Transverse colon (tissue), 4 donors: Measurements from ENCODE around the gene TEX29. TPM values are rescaled to one million over a fixed set of nuclear protein-coding genes. Genes with fewer than 3 reads are reported as not detected.

Experiments
- DNase-seq: peaks from one replicate; pipeline ENCODE4 v3.0.0-alpha.2; 2019
- H3K27ac ChIP-seq, 4 donors: fragments of 200-600 bp; sonication (generic); 2 replicates each; pipeline ENCODE4 v1.5.1; 2016 to 2018; ENCODE audit warnings: inconsistent platforms in 4 of 4
- H3K27me3 ChIP-seq: fragments of 200-600 bp; sonication (generic); 2 replicates; pipeline ENCODE4 v1.5.1; 2017; ENCODE audit warnings: inconsistent platforms
- H3K36me3 ChIP-seq, 4 donors: fragments of 200-600 bp; sonication (generic); 2 replicates each; pipeline ENCODE4 v1.5.1; 2017 to 2019; ENCODE audit warnings: inconsistent platforms in 4 of 4
- H3K4me1 ChIP-seq, 4 donors: fragments of 200-600 bp; sonication (generic); 2 replicates each; pipeline ENCODE4 v1.5.1; 2017 to 2020; ENCODE audit warnings: inconsistent platforms in 4 of 4
- H3K4me3 ChIP-seq, 4 donors: fragments of 200-600 bp; sonication (generic); 1 replicate in 1 of 4; 2 replicates in 3 of 4; pipeline versions ENCODE4 v1.5.1 to v1.6.1; 2017 to 2019; ENCODE audit warnings: inconsistent platforms in 4 of 4
- H3K9me3 ChIP-seq, 2 donors: fragments of 200-600 bp; sonication (generic); 2 replicates each; pipeline ENCODE4 v1.5.1; 2017 to 2019; ENCODE audit warnings: inconsistent platforms in 2 of 2
- EP300 ChIP-seq: sonication (generic); formaldehyde crosslinking; IDR thresholded peaks from one replicate; pipeline ENCODE4 v1.6.1; 2017; ENCODE audit warnings: antibody characterized with exemption, low read depth
- POLR2A ChIP-seq: fragments of 450-650 bp; IDR thresholded peaks from one replicate; pipeline ENCODE4 v1.6.1; 2016; ENCODE audit warnings: antibody characterized with exemption, mild to moderate bottlenecking, moderate library complexity
- POLR2AphosphoS5 ChIP-seq, 3 donors: sonication (generic); formaldehyde crosslinking; IDR thresholded peaks; one replicate each; pipeline ENCODE4 v1.6.1; 2016; ENCODE audit warnings: antibody characterized with exemption in 3 of 3
- WGBS, 2 donors: methylation state at CpG; one replicate each; pipeline ENCODE4 v1.1.5; 2018; ENCODE audit warnings: low coverage in 1 of 2; 5-methylcytosine and 5-hydroxymethylcytosine counted together
- in situ Hi-C, 4 donors: fragments of 200-750 bp; cut with MboI; loops; one replicate each; pipeline versions ENCODE4 v1.15.0 to v1.15.1; 2017; ENCODE audit warnings: low sequenced_read_pairs in 3 of 4, low pct_ligation_motif_present in 1 of 4, low pct_unique_long_range_greater_than_20kb in 1 of 4
- intact Hi-C: fragments of 100-400 bp; cut with DNase I; formaldehyde crosslinking; loops from one replicate; pipeline ENCODE4 v1.15.1; 2023; ENCODE audit warnings: low total_unique reads
- total RNA-seq, 4 donors: library from RNA; depleted of rRNA; stranded (reverse); fragments of >200 nt; gene quantifications; one replicate each; pipeline ENCODE4 v1.1.0, GENCODE V29; 2016
- TF ChIP-seq, protein P1 (sequence below), 5 experiments: fragments of 200-600 bp in 3 of 5; fragments of 450-650 bp in 2 of 5; sonication (generic) in 3 of 5; IDR thresholded peaks; 1 replicate in 2 of 5; 2 replicates in 3 of 5; pipeline ENCODE4 v1.5.1; 2016 to 2017; ENCODE audit warnings: antibody characterized with exemption in 5 of 5, inconsistent platforms in 3 of 5, mild to moderate bottlenecking in 2 of 5, moderate library complexity in 1 of 5

The TEX29 gene
- total RNA-seq, 4 donors from 2014 or later, result not detected

DNA sequence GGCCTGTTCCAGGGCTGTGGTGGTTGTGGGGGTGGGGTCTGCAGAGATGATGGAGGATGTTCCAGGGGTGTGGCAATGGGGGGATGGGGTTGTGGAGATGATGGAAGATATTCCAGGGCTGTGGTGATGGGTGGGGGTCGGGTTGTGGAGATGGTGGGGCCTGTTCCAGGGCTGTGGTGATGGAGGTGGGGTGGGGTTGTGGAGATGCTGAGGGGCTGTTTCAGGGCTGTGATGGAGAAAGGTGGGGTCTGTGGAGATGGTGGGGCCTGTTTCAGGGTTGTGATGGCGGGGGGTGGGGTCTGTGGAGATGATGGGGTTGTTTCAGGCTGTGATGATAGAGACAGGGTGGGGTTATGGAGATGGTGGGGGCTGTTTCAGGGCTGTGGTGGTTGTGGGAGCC lies 62.0 kb downstream of the TEX29 start:
- no peaks in the 10 kb centered on the region for H3K4me1 ChIP-seq
- 25% methylated on average over 2 of the region's 2 CpGs; no CpG with 5 or more reads in 1 of the 2 donors for WGBS, 2 donors
- intact Hi-C loops (no loop called here), in situ Hi-C loops (no loop called here)
- no peaks in the 10 kb centered on the region for H3K27me3 ChIP-seq
- no peaks in the 10 kb centered on the region for H3K36me3 ChIP-seq
- TF ChIP-seq POLR2A, result no peak
- no peak for TF ChIP-seq POLR2AphosphoS5 (IDR thresholded peaks at IDR 0.05)
- TF ChIP-seq, protein P1, sequence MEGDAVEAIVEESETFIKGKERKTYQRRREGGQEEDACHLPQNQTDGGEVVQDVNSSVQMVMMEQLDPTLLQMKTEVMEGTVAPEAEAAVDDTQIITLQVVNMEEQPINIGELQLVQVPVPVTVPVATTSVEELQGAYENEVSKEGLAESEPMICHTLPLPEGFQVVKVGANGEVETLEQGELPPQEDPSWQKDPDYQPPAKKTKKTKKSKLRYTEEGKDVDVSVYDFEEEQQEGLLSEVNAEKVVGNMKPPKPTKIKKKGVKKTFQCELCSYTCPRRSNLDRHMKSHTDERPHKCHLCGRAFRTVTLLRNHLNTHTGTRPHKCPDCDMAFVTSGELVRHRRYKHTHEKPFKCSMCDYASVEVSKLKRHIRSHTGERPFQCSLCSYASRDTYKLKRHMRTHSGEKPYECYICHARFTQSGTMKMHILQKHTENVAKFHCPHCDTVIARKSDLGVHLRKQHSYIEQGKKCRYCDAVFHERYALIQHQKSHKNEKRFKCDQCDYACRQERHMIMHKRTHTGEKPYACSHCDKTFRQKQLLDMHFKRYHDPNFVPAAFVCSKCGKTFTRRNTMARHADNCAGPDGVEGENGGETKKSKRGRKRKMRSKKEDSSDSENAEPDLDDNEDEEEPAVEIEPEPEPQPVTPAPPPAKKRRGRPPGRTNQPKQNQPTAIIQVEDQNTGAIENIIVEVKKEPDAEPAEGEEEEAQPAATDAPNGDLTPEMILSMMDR (IDR thresholded peaks at IDR 0.05), result no peak
- TF ChIP-seq EP300, result no peak
- H3K9me3 ChIP-seq, result no peaks in the 10 kb centered on the region
- no peak for DNase-seq
- H3K4me3 ChIP-seq, result no peak overlapping the region
- H3K27ac ChIP-seq, result no peak overlapping the region

DNA sequence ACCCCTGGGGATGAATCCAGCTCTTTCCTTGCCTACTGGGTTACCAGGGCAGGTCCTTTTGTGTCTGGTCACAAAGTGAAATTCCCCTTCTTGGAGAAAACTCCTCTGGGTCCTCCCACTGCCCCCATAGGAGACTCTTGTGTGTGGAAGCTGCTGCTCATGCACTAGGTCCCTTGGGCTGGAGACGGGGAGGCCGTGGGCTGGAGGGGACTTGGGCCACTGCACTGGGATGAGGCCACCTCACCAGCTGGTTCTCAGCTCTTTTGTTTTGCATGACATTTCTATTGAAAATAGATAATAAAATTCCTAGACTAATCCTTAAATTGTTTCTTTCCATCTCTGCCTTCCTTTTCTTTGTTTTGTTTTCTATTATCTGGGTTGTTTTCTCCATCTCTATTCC lies 62.4 kb downstream of the TEX29 start:
- no peak overlapping the region for H3K4me3 ChIP-seq
- in situ Hi-C loops, result no loop called here

DNA sequence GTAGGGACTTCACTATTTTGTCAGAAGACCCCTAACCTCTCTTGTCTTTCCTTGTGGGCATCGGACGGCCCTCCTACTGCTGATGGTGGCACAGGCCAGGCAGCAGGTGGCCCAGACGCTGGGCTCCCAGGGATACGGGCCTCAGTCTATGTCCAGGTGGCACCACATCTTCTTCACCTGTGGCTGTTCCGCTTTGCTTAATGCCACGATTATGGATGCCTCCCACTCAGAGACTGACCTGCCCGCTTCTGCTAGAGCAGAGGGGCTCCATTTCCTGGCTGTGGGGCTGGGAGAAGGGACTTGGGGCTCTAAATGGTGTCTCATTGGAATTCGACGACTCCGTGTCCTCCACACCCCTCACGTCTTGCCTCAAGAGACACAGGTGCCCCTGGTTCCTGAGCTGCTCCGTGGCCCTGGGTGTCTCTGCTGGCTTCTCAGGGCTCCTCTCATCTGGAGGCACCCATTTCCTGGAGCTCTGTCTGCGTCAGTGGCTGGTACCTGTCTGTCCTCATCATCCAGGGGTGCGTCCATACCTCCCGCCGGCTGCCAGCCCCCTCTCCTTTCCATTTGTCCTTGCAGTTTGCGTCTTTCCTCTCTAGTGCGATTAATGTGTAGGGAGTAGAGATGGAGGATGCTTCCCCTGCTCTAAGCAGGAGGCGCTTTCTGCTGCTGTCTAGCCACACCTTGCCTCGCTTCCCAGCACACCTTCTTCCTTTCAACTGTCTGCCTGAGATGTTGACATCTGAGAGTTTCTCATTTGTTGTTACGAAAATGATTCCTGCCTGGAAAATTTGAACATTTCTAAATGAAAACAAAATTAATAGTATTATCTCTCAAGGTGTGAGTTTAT lies 63.4 kb downstream of the TEX29 start:
- WGBS, 2 donors, result 64 to 71% methylated on average over 10 to 20 of the region's 21 CpGs
- TF ChIP-seq EP300, result no peak
- TF ChIP-seq POLR2AphosphoS5 (IDR thresholded peaks at IDR 0.05), result no peak
- no peak for TF ChIP-seq POLR2A
- TF ChIP-seq, protein P1 (IDR thresholded peaks at IDR 0.05), result no peak
- in situ Hi-C loops, result no loop called here

More for the DNA sequence above, 62.4 kb downstream of the TEX29 start:
- Histone ChIP-seq H3K27ac (no peak overlapping the region), H3K9me3 (no peaks in the 10 kb centered on the region), H3K36me3 (no peaks in the 10 kb centered on the region), H3K4me1 (no peaks in the 10 kb centered on the region), H3K27me3 (no peaks in the 10 kb centered on the region)
- DNase-seq, result no peak
- intact Hi-C loops, result no loop called here
- TF ChIP-seq POLR2AphosphoS5 (IDR thresholded peaks at IDR 0.05) (no peak), EP300 (no peak), POLR2A (no peak)
- TF ChIP-seq, protein P1 (IDR thresholded peaks at IDR 0.05), result no peak
- WGBS, 2 donors, result 38 to 80% methylated on average over 1 to 2 of the region's 2 CpGs

DNA sequence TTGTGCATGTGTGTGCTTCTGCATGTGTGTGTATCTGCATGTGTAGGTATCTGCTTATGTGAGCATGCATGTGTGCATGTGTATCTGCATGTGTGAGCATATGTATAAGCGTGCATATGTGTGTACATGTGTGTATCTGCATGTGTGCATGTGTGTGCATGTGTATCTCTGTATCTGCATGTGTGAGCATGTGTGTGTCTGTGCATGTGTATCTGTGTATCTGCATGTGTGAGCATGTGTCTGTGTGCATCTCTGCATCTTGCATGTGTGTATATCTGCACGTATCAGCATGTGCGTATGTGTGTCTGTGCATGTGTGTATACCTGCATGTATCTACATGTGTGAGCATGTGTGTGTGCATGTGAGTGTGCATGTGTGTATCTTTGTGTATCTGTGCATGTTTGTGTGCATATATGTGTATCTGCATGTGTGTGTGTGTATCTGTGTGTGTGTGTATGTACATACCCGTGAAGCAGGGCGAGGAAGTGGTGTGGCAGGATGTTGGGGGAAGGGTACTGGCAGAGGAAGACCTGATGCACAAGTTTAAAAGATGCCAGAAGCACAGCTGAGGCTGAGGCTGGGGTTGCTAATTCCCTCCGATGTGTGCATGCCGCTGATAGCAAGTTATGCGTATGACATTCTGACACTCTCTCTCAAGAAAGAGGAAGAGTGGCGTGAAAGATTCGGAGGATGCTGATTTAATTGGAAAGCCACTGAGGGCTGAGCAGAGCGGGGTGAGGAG lies 64.2 kb downstream of the TEX29 start:
- Histone ChIP-seq H3K4me1 (no peaks in the 10 kb centered on the region), H3K27ac (no peak overlapping the region), H3K36me3 (no peaks in the 10 kb centered on the region), H3K27me3 (no peaks in the 10 kb centered on the region), H3K4me3 (no peak overlapping the region), H3K9me3 (no peaks in the 10 kb centered on the region)
- in situ Hi-C loops, result no loop called here
- intact Hi-C loops, result no loop called here
- DNase-seq, result no peak
- TF ChIP-seq EP300 (no peak), POLR2A (no peak), POLR2AphosphoS5 (IDR thresholded peaks at IDR 0.05) (no peak)
- TF ChIP-seq, protein P1 (IDR thresholded peaks at IDR 0.05), result no peak
- 63 to 77% methylated on average over 7 to 11 of the region's 11 CpGs for WGBS, 2 donors

More for the DNA sequence above, 63.4 kb downstream of the TEX29 start:
- Histone ChIP-seq H3K4me3 (no peak overlapping the region), H3K36me3 (no peaks in the 10 kb centered on the region), H3K27me3 (no peaks in the 10 kb centered on the region), H3K9me3 (no peaks in the 10 kb centered on the region), H3K4me1 (no peaks in the 10 kb centered on the region), H3K27ac (no peak overlapping the region)
- no peak for DNase-seq
- intact Hi-C loops, result no loop called here
